Melanocyte of skin (primary cell): ENCODE data around the gene TMSB15C. TPM values are rescaled to one million over a fixed set of nuclear protein-coding genes. Genes with fewer than 3 reads are reported as not detected.

ENCODE experiments used
- total RNA-seq, 2 donors: library from RNA; depleted of rRNA; stranded (reverse); fragments of >200 nt; gene quantifications; 2 replicates each; pipeline ENCODE4 v1.2.3, GENCODE V29; 2012

The TMSB15C gene
- total RNA-seq = 1 to 10 TPM; 3.4 to 4.3 TPM

DNA sequence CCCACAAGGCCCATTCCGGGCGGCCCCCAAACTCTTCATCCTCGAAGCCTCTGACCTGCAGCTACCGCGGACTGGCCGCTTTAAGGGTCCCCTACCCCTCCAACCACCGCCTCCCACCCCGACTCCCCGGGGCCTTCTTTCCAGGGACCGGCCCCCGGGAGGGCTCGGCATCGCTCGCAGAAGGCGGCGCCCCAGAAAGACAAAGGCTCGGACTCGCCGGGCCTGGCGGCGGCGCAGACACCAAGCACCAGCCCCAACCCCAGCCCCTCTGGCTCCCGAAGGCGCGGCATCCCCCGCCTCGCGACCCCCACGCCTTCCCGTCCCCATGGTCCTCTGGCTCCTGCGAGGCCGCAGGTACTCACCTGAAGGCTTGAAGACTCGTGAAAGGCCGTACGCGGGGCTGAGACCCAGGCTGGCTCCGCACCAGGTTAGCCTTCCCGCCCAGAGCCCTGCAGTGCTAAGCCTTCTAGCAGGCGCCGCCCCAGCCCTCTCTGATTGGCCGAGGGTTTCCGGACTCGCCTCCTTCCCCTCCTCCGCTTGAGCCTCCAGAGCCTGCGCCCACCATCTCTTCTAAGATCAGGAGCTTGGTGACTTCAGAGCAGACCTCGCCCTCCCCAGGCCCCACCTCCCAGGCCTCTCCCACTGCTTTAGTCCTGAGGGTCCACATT, at the start of gene TMSB15C:
Gene TMSB15C, minus strand, starts transcription at position 459 of the 668 bp plus-strand sequence.

DNA sequence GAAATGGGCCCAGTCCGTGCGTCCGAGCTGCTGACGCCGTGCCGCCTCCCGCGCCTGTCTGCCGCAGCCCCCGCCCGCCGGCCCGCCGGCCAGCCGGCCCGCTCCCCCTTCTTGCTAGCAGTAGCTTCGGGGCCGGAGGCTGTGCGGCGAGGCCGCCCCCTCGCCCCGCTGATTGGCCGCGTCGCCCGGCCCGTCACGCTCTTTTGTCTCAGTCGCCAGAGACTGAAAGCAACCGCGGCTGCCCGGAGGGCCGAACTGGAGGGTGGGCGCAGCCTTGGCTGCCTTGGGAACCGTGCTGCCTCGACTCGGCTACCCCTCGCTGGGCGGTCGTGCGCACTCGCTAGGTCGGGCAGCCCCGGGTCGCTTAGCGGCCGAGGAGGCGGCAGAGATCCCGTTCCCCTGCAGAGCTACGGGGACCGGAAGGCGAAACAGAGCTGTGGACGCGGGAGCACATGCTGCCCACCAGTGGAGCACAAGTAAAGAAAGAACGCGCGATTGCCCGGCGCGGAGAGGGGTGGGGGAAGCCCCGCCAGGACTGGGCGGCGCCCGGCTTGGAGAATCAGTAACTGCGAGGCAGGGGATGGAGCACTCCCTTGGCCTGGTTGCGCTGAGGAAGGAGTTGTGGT, 36.4 kb upstream of the TMSB15C start, which contains the start of gene ZCCHC18:
Gene ZCCHC18, plus strand, starts transcription at position 198 of the 626 bp plus-strand sequence. CDS start 1,589 bp downstream, outside the sequence.

DNA sequence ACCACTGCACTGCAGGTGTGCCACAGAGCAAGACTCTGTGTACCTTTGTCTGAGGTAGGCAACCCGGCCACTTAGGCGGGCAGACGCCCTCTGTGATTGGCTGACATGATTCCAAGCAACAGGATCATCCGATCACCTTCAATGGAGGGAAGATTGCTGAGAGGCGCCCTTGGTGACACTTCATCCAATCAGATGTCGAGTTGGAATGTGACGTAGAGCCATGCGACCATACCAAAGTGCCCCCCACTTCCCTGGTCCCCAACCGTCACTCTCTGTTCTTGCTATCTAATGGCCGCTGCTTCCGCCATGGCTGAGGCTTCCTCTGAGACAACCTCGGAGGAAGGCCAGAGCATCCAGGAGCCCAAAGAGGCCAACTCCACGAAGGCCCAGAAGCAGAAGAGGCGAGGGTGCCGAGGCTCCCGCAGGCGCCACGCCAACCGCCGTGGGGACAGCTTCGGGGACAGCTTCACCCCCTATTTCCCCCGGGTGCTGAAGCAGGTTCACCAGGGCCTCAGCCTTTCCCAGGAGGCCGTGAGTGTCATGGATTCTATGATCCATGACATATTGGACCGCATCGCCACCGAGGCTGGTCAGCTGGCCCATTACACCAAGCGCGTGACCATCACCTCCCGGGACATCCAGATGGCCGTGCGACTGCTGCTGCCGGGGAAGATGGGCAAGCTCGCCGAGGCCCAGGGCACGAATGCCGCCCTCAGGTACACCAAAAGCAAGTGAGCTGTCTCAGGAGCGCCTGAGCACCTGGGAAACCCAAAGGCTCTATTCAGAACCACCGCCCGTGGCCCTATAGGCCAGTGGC, 36.1 kb downstream of the TMSB15C start, which contains the start of gene H2BW2:
Gene H2BW2, plus strand, starts transcription at position 268 of the 817 bp plus-strand sequence. Its CDS starts 39 bp downstream, at position 307.

Other genes with a start within 250 kb of the TMSB15C start
- 1 to 10 TPM in 1 of 2 donors, under 1 TPM in 1; 0.67 to 1.0 TPM for gene RAB9B, start 244.0 kb downstream of the TMSB15C start, total RNA-seq
- 1 to 10 TPM; 2.3 to 5.2 TPM for gene TMSB15B, start 113.6 kb downstream of the TMSB15C start, total RNA-seq
- not detected for gene H2BW1, start 62.5 kb downstream of the TMSB15C start, total RNA-seq
- not detected for gene H2BW2, start 36.3 kb downstream of the TMSB15C start, total RNA-seq
- under 1 TPM; under 0.01 to 0.69 TPM for gene ZCCHC18, start 36.3 kb upstream of the TMSB15C start, total RNA-seq
- 1 to 10 TPM; 6.5 to 6.7 TPM for gene SLC25A53, start 80.8 kb upstream of the TMSB15C start, total RNA-seq
- 10 to 100 TPM; 23.1 to 26.6 TPM for gene FAM199X, start 90.2 kb upstream of the TMSB15C start, total RNA-seq
- gene ESX1, start 178.7 kb upstream of the TMSB15C start, total RNA-seq = not detected